M059J (cell line): ENCODE results near the gene DACT3. TPM values are rescaled to one million over a fixed set of nuclear protein-coding genes. Genes with fewer than 3 reads are reported as not detected.

Experiments
- DNase-seq: peaks from one replicate; pipeline ENCODE4 v3.0.0-alpha.2; 2012; ENCODE audit warnings: low read depth
- total RNA-seq: library from RNA; depleted of rRNA; stranded (reverse); fragments of >200 nt; shearing (Covaris generic); gene quantifications from 2 replicates; pipeline ENCODE4 v1.2.3, GENCODE V29; 2014; rRNA removed

The DACT3 gene
- total RNA-seq, 1 experiment from 2014 or later = 1.4 TPM

GRCh38 chr19:46598372-46598917 lies 62.5 kb downstream of the DACT3 start:
- no peak for DNase-seq

Other genes with a start within 250 kb of the DACT3 start
- gene CCDC8, start 247.6 kb downstream of the DACT3 start, total RNA-seq = not detected in 2 replicates
- gene PNMA8C, start 232.2 kb downstream of the DACT3 start, total RNA-seq = not detected in 2 replicates
- gene PNMA8A, start 189.6 kb downstream of the DACT3 start, total RNA-seq = 3.1 and 5.0 TPM in 2 replicates
- gene PNMA8B, start 165.3 kb downstream of the DACT3 start, total RNA-seq = 0.07 TPM in 1 of 2 replicates, not detected in the other
- gene CALM3, start 59.9 kb downstream of the DACT3 start, total RNA-seq = 197 and 314 TPM in 2 replicates
- gene PTGIR, start 36.1 kb downstream of the DACT3 start, total RNA-seq = 0.17 TPM in 1 of 2 replicates, not detected in the other
- not detected in 2 replicates for gene GNG8, start 25.0 kb downstream of the DACT3 start, total RNA-seq
- 18.9 and 38.7 TPM in 2 replicates for gene PRKD2, start 55.9 kb upstream of the DACT3 start, total RNA-seq
- 13.1 and 28.4 TPM in 2 replicates for gene FKRP, start 84.9 kb upstream of the DACT3 start, total RNA-seq
- gene STRN4, start 85.3 kb upstream of the DACT3 start, total RNA-seq = 44.7 and 78.1 TPM in 2 replicates
- gene SLC1A5, start 127.4 kb upstream of the DACT3 start, total RNA-seq = 89.0 and 173 TPM in 2 replicates
- gene AP2S1, start 189.7 kb upstream of the DACT3 start, total RNA-seq = 365 and 428 TPM in 2 replicates
- 18.7 and 43.2 TPM in 2 replicates for gene ARHGAP35, start 199.8 kb upstream of the DACT3 start, total RNA-seq